ENCODE data around the gene RASAL3. TPM values are rescaled to one million over a fixed set of nuclear protein-coding genes. Genes with fewer than 3 reads are reported as not detected.
A peak's percentile ranks its signal among the peaks of the same experiment; 100 is the strongest.

RASAL3 gene
- polyA plus RNA-seq, 2 of the 4 experiments (the other 2 are of a cell fraction) = not detected

GRCh38 chr19:15463861-15464371 lies 428 bp downstream of the RASAL3 start:
- FAIRE-seq (no peak), DNase-seq (ENCODE audit: low read depth in 1 of 2, low spot score in 1 of 2) (no peak), ATAC-seq (no peak)
- Histone ChIP-seq H3K9me3 (no peaks in the 10 kb centered on the region), H3K27ac (no peak overlapping the region), H3K4me1 (peaks cover 12% of the 10 kb centered on the region), H3K4me3 (no peak overlapping the region), H3K4me2 (no peak overlapping the region)
- 83% methylated on average over 1 of the region's 25 CpGs for WGBS (ENCODE audit: missing lambda C conversion rate)
- ChIA-PET CTCF (no interaction called here), POLR2A (no interaction called here)
- TF ChIP-seq FOXS1 (CRISPR knock-in tag; IDR thresholded peaks at IDR 0.05) (no peak), NR3C1 (IDR thresholded peaks at IDR 0.05) (no peak), FOSL2 (IDR thresholded peaks at IDR 0.05) (no peak), FOSL2 (CRISPR knock-in tag; IDR thresholded peaks at IDR 0.05) (no peak), MAZ (IDR thresholded peaks at IDR 0.05; ENCODE audit: borderline replicate concordance, low read depth, low read length) (no peak), BCL3 (IDR thresholded peaks at IDR 0.05) (no peak), HOXB5 (CRISPR knock-in tag; IDR thresholded peaks at IDR 0.05) (no peak), SREBF2 (IDR thresholded peaks at IDR 0.05) (no peak), MAFK (IDR thresholded peaks at IDR 0.05; ENCODE audit: partially characterized antibody) (no peak), RCOR1 (IDR thresholded peaks at IDR 0.05; ENCODE audit: low read depth, low read length) (no peak), CTCF (IDR thresholded peaks at IDR 0.05) (no peak), GATA3 (IDR thresholded peaks at IDR 0.05; ENCODE audit: borderline replicate concordance) (no peak)

- ATAC-seq = no peak
- Histone ChIP-seq H3K27ac (no peak overlapping the region), H3K4me1 (peaks cover 6% of the 10 kb centered on the region), H3K4me3 (no peak overlapping the region), H3K4me2 (no peak overlapping the region), H3K9me3 (no peaks in the 10 kb centered on the region)
- no peak for FAIRE-seq
- TF ChIP-seq HMGXB4 (CRISPR knock-in tag; IDR thresholded peaks at IDR 0.05; ENCODE audit: borderline replicate concordance) (no peak), ZFP36 (IDR thresholded peaks at IDR 0.05; ENCODE audit: borderline replicate concordance, partially characterized antibody) (peak; percentile 39)
- no peak for DNase-seq (ENCODE audit: low read depth in 1 of 2, low spot score in 1 of 2)
- WGBS (ENCODE audit: missing lambda C conversion rate) = 100% methylated on average over 1 of the region's 2 CpGs
- ChIA-PET POLR2A (no interaction called here), CTCF (no interaction called here)
These were observed 2.6 kb downstream of the RASAL3 start for GRCh38 chr19:15461694-15462093.

GRCh38 chr19:15457701-15458484 lies 6.5 kb downstream of the RASAL3 start:
- Histone ChIP-seq H3K4me1 (no peaks in the 10 kb centered on the region), H3K27ac (no peak overlapping the region), H3K4me2 (peak overlapping the region; percentile 97), H3K9me3 (no peaks in the 10 kb centered on the region), H3K4me3 (peak overlapping the region; percentile 50; the same call in 2 of the 3 replicates)
- no peak for FAIRE-seq
- TF ChIP-seq EHF (CRISPR knock-in tag; IDR thresholded peaks at IDR 0.05) (no peak), MYC (IDR thresholded peaks at IDR 0.05; ENCODE audit: borderline replicate concordance, low read length) (no peak), BCL3 (IDR thresholded peaks at IDR 0.05) (no peak), POLR2A (IDR thresholded peaks at IDR 0.05; ENCODE audit: low read length) (no peak), NFE2L2 (conservative IDR thresholded peaks at IDR 0.05; ENCODE audit: low read length) (no peak), RFX5 (IDR thresholded peaks at IDR 0.05) (no peak), ESRRA (IDR thresholded peaks at IDR 0.05; ENCODE audit: borderline replicate concordance, low read length) (no peak), FOSB (CRISPR knock-in tag; IDR thresholded peaks at IDR 0.05) (no peak), FOSL2 (IDR thresholded peaks at IDR 0.05) (no peak), FOSL2 (CRISPR knock-in tag; IDR thresholded peaks at IDR 0.05) (no peak), RARB (CRISPR knock-in tag; IDR thresholded peaks at IDR 0.05) (no peak), HDAC2 (IDR thresholded peaks at IDR 0.05) (no peak), HMGXB4 (CRISPR knock-in tag; IDR thresholded peaks at IDR 0.05; ENCODE audit: borderline replicate concordance) (no peak), CHD4 (IDR thresholded peaks at IDR 0.05; ENCODE audit: borderline replicate concordance) (no peak), JUNB (IDR thresholded peaks at IDR 0.05) (no peak), CBX8 (IDR thresholded peaks at IDR 0.05) (no peak)
- DNase-seq (ENCODE audit: low read depth in 1 of 2, low spot score in 1 of 2) = no peak
- ATAC-seq = no peak
- 55% methylated on average over 30 of the region's 54 CpGs for WGBS (ENCODE audit: missing lambda C conversion rate)
- ChIA-PET CTCF (interaction anchor here (1.3 kb wide), 1 partner anchor 98 kb away, joined by 3 read pairs; no protein-coding TSS in a partner anchor), POLR2A (no interaction called here)
